GM12872 (cell line): ENCODE results near the gene DNAH9.

Experiments
- TF ChIP-seq, protein P1 (sequence below): IDR thresholded peaks from 3 replicates; pipeline ENCODE4 v1.5.1; 2011; ENCODE audit warnings: low read depth, mild to moderate bottlenecking, low read length, moderate library complexity; ENCODE audit not compliant: insufficient read depth

The DNAH9 gene

DNA sequence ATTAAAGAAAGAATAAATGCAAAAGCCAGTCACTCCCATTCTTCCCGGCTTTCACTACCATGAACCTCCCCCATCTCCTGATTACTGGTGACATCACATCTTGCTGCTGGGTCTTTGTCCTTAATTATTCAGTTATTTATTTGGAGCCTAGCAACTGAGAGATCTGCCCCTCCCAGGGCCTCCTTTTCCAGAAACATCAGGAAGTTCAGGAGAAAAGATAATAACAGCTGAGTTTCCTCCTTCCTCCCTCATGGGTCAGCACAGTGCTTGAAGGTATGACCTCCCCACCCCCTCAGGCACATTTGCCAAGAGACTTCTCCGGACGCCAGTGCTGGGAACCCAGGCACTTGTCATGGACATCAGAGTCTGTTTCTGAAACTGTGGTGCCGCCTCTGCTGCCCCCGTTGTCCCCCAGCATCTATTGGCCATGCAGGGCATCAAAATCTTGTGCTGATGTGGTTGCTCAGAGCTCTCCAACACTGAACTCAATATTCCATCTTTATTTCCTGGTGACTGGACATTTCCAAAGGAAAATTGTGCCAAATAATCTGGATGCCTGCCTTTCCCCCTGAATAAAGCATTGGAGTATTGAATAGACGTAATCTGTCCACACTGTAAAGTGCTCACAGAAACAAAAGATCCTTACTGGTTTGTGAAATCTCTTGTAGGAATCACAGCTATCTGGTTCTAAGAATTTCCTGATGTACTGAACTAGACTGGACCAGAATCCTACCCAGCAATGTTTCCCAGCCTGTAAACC lies 327.2 kb downstream of the DNAH9 start:
- TF ChIP-seq, protein P1, sequence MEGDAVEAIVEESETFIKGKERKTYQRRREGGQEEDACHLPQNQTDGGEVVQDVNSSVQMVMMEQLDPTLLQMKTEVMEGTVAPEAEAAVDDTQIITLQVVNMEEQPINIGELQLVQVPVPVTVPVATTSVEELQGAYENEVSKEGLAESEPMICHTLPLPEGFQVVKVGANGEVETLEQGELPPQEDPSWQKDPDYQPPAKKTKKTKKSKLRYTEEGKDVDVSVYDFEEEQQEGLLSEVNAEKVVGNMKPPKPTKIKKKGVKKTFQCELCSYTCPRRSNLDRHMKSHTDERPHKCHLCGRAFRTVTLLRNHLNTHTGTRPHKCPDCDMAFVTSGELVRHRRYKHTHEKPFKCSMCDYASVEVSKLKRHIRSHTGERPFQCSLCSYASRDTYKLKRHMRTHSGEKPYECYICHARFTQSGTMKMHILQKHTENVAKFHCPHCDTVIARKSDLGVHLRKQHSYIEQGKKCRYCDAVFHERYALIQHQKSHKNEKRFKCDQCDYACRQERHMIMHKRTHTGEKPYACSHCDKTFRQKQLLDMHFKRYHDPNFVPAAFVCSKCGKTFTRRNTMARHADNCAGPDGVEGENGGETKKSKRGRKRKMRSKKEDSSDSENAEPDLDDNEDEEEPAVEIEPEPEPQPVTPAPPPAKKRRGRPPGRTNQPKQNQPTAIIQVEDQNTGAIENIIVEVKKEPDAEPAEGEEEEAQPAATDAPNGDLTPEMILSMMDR = no peak

GRCh38 chr17:11928436-11928835 lies 330.2 kb downstream of the DNAH9 start:
- TF ChIP-seq, protein P1 = no peak

DNA sequence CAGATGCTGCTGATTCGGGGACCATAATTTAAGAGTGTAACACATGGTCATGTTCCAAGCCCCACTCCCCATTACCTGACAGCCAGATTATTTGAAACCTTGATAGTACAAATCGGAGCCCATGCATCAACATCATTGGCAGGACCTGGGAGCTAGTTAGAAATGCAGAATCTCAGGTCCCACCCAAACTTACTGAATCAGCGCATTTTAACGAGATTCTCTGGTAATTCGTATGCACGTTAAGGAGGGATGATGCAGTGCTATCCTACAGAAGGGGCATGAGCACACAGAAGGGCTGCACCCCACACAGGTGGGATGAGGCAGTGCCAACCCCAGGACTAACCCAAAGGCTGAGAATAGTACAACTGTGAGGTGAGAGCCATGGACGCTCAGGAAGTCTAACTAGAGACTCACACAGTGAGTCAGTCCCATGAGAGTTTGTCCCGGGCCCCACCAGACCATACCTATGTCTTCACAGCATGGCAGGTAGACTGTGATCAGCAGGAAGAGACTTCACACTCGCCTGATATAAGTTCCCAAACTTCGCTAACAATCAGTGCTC lies 334.1 kb downstream of the DNAH9 start:
- TF ChIP-seq, protein P1 = no peak

DNA sequence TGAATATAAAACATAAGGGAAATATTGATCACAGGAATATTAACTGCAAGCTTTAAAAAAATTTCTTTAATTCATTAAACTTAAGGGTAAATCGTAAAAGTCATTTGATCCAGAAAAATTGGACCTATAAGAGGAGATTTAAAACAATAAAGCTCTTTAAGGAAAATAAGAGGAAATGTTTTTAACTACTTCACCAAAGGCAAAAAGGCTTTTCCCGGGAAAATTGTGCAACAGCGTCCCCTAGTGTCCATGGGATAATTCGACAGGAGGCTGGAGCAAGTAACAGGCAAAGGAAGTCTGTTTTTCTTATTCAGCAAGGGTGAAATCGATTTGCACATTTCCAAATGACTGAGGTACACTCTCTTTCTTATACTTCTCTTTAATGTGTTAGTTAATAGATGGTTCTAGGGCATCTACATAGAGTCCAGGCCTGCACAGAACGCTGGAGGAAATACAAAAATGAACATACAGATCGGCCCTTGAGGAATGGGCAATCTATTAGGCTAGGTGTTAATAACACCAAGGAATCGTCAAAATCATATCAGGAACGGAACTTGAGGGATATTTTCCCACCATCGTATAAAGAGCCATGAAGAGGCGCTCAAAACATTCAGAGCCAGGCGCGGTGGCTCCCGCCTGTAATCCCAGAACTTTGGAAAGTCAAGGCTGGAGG lies 337.6 kb downstream of the DNAH9 start:
- TF ChIP-seq, protein P1 = peak; percentile 74

DNA sequence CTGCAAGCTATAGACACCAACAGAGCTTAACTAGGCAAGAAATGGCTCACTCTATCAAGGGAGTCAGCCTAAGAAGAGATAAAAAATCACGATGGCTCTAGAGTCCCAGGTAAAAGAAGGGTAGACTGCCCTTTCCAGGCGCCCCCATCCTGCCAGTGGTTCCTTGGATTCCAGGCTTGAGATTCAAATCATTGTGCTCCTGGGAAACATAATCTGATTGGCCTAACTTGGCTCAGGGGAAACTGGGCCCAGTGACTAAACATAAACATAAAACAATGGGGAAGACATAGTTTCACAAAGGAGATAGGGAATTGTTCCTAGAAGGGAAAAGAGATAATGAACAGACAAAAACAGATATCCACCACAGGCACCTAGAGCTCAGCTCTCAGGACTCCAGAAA lies 342.6 kb downstream of the DNAH9 start:
- TF ChIP-seq, protein P1 = no peak

DNA sequence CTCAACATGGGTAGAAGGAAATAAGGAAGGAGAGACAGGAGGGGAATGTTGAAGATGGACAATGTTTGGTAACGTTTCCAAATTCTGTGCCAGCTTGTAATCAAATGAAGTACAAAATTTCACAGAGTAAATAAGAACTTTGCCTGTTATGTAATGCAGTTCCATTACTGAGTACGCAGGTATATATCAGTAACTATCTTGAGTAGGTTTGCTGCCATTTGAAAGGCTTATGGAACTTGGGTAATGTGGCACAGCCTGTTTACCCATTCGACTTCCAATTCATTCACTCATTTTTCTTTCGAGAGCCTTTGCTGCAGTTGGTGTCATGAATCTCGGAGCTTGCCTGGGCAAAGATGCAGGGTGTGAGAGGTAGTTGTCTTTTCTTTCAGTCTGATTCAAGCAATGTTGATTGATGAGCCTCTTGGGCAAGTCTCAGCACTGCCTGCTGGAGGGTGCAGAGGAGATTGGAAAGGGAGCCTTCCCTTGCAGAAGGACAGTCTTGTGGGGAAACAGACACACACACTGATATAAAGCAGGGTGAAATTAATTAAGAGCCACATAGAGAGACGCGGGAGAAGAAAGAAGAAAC lies 345.6 kb downstream of the DNAH9 start:
- TF ChIP-seq, protein P1 = no peak

DNA sequence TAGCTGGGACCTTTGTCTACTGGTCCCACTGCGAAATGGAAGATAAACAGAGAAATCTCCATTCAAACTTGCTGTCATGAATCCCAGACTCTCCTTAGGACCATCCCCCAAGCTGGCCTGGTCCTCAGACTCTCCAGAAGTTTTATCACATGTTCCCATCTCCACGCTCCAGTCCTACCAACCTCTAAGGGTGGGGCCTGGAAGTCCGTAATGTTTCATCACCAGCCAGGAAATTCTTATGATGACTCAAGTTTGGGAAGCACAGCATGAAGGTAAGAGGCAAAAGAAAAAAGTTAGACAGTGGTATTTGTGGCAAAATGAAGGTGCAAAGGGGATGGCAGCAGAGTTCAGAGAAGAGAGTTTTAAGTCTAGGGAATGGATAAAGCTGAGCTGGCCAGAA lies 346.3 kb downstream of the DNAH9 start:
- TF ChIP-seq, protein P1 = no peak
